GM12891 (cell line): ENCODE data around the gene FES.
"Not testable (repeated sequence)": the region's sequence is repeated elsewhere in the genome, so short reads cannot be mapped to it uniquely, and the experiment has no call there.

Experiments
- DNase-seq: peaks from one replicate; pipeline ENCODE4 v3.0.0; 2011; ENCODE audit warnings: low spot score; ENCODE audit not compliant: insufficient read length
- FAIRE-seq: peaks from 2 replicates; lab custom pipeline; 2011; peaks lifted over from hg19 to GRCh38; lab: Jason Lieb, UNC
- PAX5 ChIP-seq: IDR thresholded peaks from 2 replicates; pipeline ENCODE4 v1.6.1; 2011; ENCODE audit warnings: low read length, moderate library complexity, mild to moderate bottlenecking; ENCODE audit not compliant: insufficient read depth, severe bottlenecking
- POLR2A ChIP-seq: IDR thresholded peaks from 2 replicates; pipeline ENCODE4 v1.6.1; 2011; ENCODE audit warnings: low read depth, low read length, control low read depth
- POLR2AphosphoS5 ChIP-seq: IDR thresholded peaks from 2 replicates; pipeline ENCODE4 v1.6.1; 2011; ENCODE audit warnings: low read depth, low read length, control low read depth
- POU2F2 ChIP-seq: IDR thresholded peaks from 2 replicates; pipeline ENCODE4 v1.6.1; 2011; ENCODE audit warnings: low read depth, mild to moderate bottlenecking, control low read depth, low read length, moderate library complexity
- SPI1 ChIP-seq: IDR thresholded peaks from 2 replicates; pipeline ENCODE4 v1.6.1; 2011; ENCODE audit warnings: low read depth, low read length, control low read depth
- TAF1 ChIP-seq: IDR thresholded peaks from 2 replicates; pipeline ENCODE4 v1.6.1; 2011; ENCODE audit warnings: low read depth, low read length, control low read depth

FES gene

GRCh38 chr15:90907838-90908507 lies 23.7 kb downstream of the FES start:
- FAIRE-seq: no peak
- no peak for DNase-seq
- TF ChIP-seq POU2F2: no peak
- TF ChIP-seq TAF1: no peak
- no peak for TF ChIP-seq POLR2AphosphoS5
- no peak for TF ChIP-seq PAX5
- no peak for TF ChIP-seq SPI1

GRCh38 chr15:90909449-90909848 lies 25.1 kb downstream of the FES start:
- DNase-seq, FAIRE-seq: not testable (repeated sequence)

- FAIRE-seq: no peak
- DNase-seq: no peak
- TF ChIP-seq POLR2A: no peak
- no peak for TF ChIP-seq SPI1
- no peak for TF ChIP-seq TAF1
- no peak for TF ChIP-seq PAX5
- no peak for TF ChIP-seq POLR2AphosphoS5
- TF ChIP-seq POU2F2: no peak
Observed at GRCh38 chr15:90909976-90910375, 25.7 kb downstream of the FES start.

GRCh38 chr15:90910441-90911301 lies 26.4 kb downstream of the FES start:
- FAIRE-seq: no peak
- TF ChIP-seq POU2F2: no peak
- TF ChIP-seq POLR2A: no peak
- TF ChIP-seq TAF1: no peak
- no peak for TF ChIP-seq PAX5
- TF ChIP-seq SPI1: no peak
- TF ChIP-seq POLR2AphosphoS5: no peak
- DNase-seq: no peak

GRCh38 chr15:90911302-90911623 lies 27.0 kb downstream of the FES start:
- FAIRE-seq (no peak), DNase-seq (no peak)
- TF ChIP-seq TAF1 (no peak), SPI1 (no peak), POU2F2 (no peak), POLR2A (no peak), POLR2AphosphoS5 (no peak), PAX5 (no peak)

GRCh38 chr15:90911906-90912769 lies 27.8 kb downstream of the FES start:
- no peak for TF ChIP-seq PAX5
- no peak for TF ChIP-seq POU2F2
- TF ChIP-seq SPI1: no peak
- TF ChIP-seq POLR2A: no peak
- TF ChIP-seq TAF1: no peak
- no peak for TF ChIP-seq POLR2AphosphoS5
- no peak for DNase-seq
- FAIRE-seq: no peak

GRCh38 chr15:90912770-90913075 lies 28.4 kb downstream of the FES start:
- DNase-seq (no peak), FAIRE-seq (no peak)
- TF ChIP-seq TAF1: no peak
- TF ChIP-seq SPI1: no peak
- TF ChIP-seq POLR2A: no peak
- TF ChIP-seq PAX5: no peak
- TF ChIP-seq POLR2AphosphoS5: no peak
- no peak for TF ChIP-seq POU2F2

- DNase-seq (no peak), FAIRE-seq (no peak)
- no peak for TF ChIP-seq POLR2AphosphoS5
- no peak for TF ChIP-seq POLR2A
- TF ChIP-seq SPI1: no peak
- no peak for TF ChIP-seq POU2F2
- TF ChIP-seq TAF1: no peak
- no peak for TF ChIP-seq PAX5
Observed at GRCh38 chr15:90913398-90913944, 29.2 kb downstream of the FES start.

GRCh38 chr15:90914305-90915080 lies 30.2 kb downstream of the FES start:
- FAIRE-seq (no peak), DNase-seq (no peak)
- TF ChIP-seq TAF1: no peak
- no peak for TF ChIP-seq POU2F2
- no peak for TF ChIP-seq SPI1
- no peak for TF ChIP-seq PAX5
- no peak for TF ChIP-seq POLR2AphosphoS5
- no peak for TF ChIP-seq POLR2A
